ENCODE results near the gene FANCC. TPM values are rescaled to one million over a fixed set of nuclear protein-coding genes. Genes with fewer than 3 reads are reported as not detected.

FANCC gene
- total RNA-seq, 2 experiments from 2014 or later = 5.7 to 6.3 TPM

DNA sequence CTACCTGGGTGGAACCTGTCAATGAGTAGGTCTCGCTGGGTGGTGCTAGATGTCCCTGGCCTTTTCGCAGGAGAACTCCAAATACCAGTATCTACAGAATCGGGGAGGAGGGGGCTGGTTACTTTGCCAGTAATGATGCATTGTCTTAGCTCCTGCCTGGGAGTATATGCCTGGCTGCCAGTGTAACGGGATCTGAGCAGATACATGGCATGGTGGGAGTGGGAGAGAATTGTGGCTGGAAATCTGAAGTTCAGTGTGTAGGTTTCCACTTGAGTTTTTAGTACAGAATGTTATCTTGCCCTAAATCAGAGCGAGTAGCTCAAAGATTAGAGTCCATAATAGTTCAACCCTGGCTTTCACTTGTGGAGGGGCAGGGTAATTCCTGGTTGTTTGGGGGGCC lies 38.0 kb upstream of the FANCC start:
- no peak for TF ChIP-seq CTCF (IDR thresholded peaks at IDR 0.05)
- ChIA-PET CTCF (interaction anchor here (1.1 kb wide), 1 partner anchor 19 kb away, joined by 3 read pairs; no protein-coding TSS in a partner anchor), POLR2A (no interaction called here)
- intact Hi-C loops (cut with DNase I, micrococcal nuclease) = no loop called here
- H3K4me3 Mint-ChIP-seq = no peak overlapping the region
- H3K27ac ChIP-seq (ENCODE audit: low read depth in 1 of 2, low read length in 2 of 2) = no peak overlapping the region
- no peaks in the 10 kb centered on the region for H3K36me3 ChIP-seq (ENCODE audit: insufficient read depth, low read length)
- H3K27ac Mint-ChIP-seq = no peak overlapping the region
- H3K36me3 Mint-ChIP-seq (ENCODE audit: low read depth) = no peaks in the 10 kb centered on the region
- DNase-seq = no peak
- no peaks in the 10 kb centered on the region for H3K4me1 ChIP-seq (ENCODE audit: insufficient read depth, low read length)
- H3K27me3 Mint-ChIP-seq = peaks cover 42% of the 10 kb centered on the region
- H3K4me3 ChIP-seq (ENCODE audit: low read length) = no peak overlapping the region
- peaks cover 9% of the 10 kb centered on the region in 2 experiments for H3K27me3 ChIP-seq (ENCODE audit: control insufficient read depth in 1 of 2, insufficient read depth in 2 of 2, low read length in 2 of 2)
- H3K9me3 ChIP-seq (ENCODE audit: control insufficient read depth in 1 of 2, insufficient read depth in 1 of 2, low read length in 2 of 2) = peaks cover 0 to 8% of the 10 kb centered on the region in 2 experiments
- H3K4me1 Mint-ChIP-seq (ENCODE audit: low read depth) = no peaks in the 10 kb centered on the region
- H3K9me3 Mint-ChIP-seq = no peaks in the 10 kb centered on the region
- no peak for ATAC-seq (ENCODE audit: poor library complexity)

DNA sequence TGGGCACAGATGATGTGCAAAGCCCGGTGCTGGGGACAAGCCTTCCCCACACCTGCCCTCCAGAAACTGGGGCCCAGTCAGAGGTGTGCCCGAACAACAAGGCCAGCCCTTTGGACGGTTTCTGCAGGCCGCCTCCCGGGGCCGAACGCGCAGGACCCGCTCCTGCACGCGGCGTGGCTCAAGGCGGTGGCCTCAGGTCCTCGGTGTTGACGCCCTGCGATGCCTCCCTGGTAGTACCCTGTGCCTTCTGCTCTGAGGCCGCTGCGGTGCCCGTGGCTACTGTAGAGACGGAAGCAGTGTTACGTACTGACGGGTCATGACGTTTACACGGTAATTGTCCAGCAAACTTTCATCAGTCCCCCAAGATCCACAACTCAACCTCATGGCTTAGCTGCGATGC lies 33.5 kb upstream of the FANCC start:
- H3K36me3 ChIP-seq (ENCODE audit: insufficient read depth, low read length) = no peaks in the 10 kb centered on the region
- TF ChIP-seq CTCF (IDR thresholded peaks at IDR 0.05) = no peak
- H3K9me3 Mint-ChIP-seq = no peaks in the 10 kb centered on the region
- intact Hi-C loops (cut with DNase I, micrococcal nuclease) = no loop called here
- peaks cover 0 to 16% of the 10 kb centered on the region in 2 experiments for H3K9me3 ChIP-seq (ENCODE audit: control insufficient read depth in 1 of 2, insufficient read depth in 1 of 2, low read length in 2 of 2)
- peaks cover 49% of the 10 kb centered on the region for H3K27me3 Mint-ChIP-seq
- CTCF ChIA-PET = no interaction called here
- H3K4me1 Mint-ChIP-seq (ENCODE audit: low read depth) = peaks cover 4% of the 10 kb centered on the region
- H3K4me3 Mint-ChIP-seq = no peak overlapping the region
- ATAC-seq (ENCODE audit: poor library complexity) (no peak), DNase-seq (no peak)
- no peak overlapping the region for H3K27ac ChIP-seq (ENCODE audit: low read depth in 1 of 2, low read length in 2 of 2)
- no peak overlapping the region for H3K27ac Mint-ChIP-seq
- H3K27me3 ChIP-seq (ENCODE audit: control insufficient read depth in 1 of 2, insufficient read depth in 2 of 2, low read length in 2 of 2) = peaks cover 25% of the 10 kb centered on the region in 2 experiments
- no peak overlapping the region for H3K4me3 ChIP-seq (ENCODE audit: low read length)
- no peaks in the 10 kb centered on the region for H3K36me3 Mint-ChIP-seq (ENCODE audit: low read depth)
- H3K4me1 ChIP-seq (ENCODE audit: insufficient read depth, low read length) = peaks cover 11% of the 10 kb centered on the region
- POLR2A ChIA-PET = no interaction called here

- peaks cover 0 to 16% of the 10 kb centered on the region in 2 experiments for H3K9me3 ChIP-seq (ENCODE audit: control insufficient read depth in 1 of 2, insufficient read depth in 1 of 2, low read length in 2 of 2)
- CTCF ChIA-PET = no interaction called here
These were observed 32.8 kb upstream of the FANCC start for GRCh38 chr9:95350266-95350665.

More at GRCh38 chr9:95350266-95350665, 32.8 kb upstream of the FANCC start:
- no peak overlapping the region for H3K27ac ChIP-seq (ENCODE audit: low read depth in 1 of 2, low read length in 2 of 2)
- TF ChIP-seq CTCF (IDR thresholded peaks at IDR 0.05) = no peak
- Mint-ChIP-seq H3K4me3 (no peak overlapping the region), H3K27me3 (peaks cover 50% of the 10 kb centered on the region), H3K36me3 (ENCODE audit: low read depth) (no peaks in the 10 kb centered on the region), H3K4me1 (ENCODE audit: low read depth) (peaks cover 4% of the 10 kb centered on the region), H3K9me3 (no peaks in the 10 kb centered on the region), H3K27ac (no peak overlapping the region)
- H3K27me3 ChIP-seq (ENCODE audit: control insufficient read depth in 1 of 2, insufficient read depth in 2 of 2, low read length in 2 of 2) = peaks cover 25 to 26% of the 10 kb centered on the region in 2 experiments
- intact Hi-C loops (cut with DNase I, micrococcal nuclease) = no loop called here
- POLR2A ChIA-PET = no interaction called here
- ATAC-seq (ENCODE audit: poor library complexity) (no peak), DNase-seq (no peak)
- H3K36me3 ChIP-seq (ENCODE audit: insufficient read depth, low read length) = no peaks in the 10 kb centered on the region
- H3K4me3 ChIP-seq (ENCODE audit: low read length) = no peak overlapping the region
- H3K4me1 ChIP-seq (ENCODE audit: insufficient read depth, low read length) = peaks cover 11% of the 10 kb centered on the region
